HepG2 (cell line): ENCODE measurements around the gene IDUA. TPM values are rescaled to one million over a fixed set of nuclear protein-coding genes. Genes with fewer than 3 reads are reported as not detected.
A peak's percentile ranks its signal among the peaks of the same experiment; 100 is the strongest.
"Not testable (repeated sequence)": the region's sequence is repeated elsewhere in the genome, so short reads cannot be mapped to it uniquely, and the experiment has no call there.

Experiments used
- ATAC-seq: fragments of 200-7000 bp; cut with Tn5 transposase; 3 replicates; pipeline ENCODE4 v1.9.1; 2020; ENCODE audit warnings: mild to moderate bottlenecking, moderate library complexity
- BruUV-seq: library from RNA; stranded (reverse); fragments of 400-500 nt; replicated peaks from 2 replicates; lab custom pipeline; 2021; lab: Mats Ljungman, UMichigan
- CTCF ChIA-PET: fragments of 300-600 bp; formaldehyde crosslinking; extraction: SDS; loops from one replicate; lab custom pipeline; 2021; ENCODE audit warnings: low total read pairs, inconsistent platforms, low intra/inter-chr PET ratio; lab: Yijun Ruan, JAX
- POLR2A ChIA-PET: fragments of 350-600 bp; sonication (Branson Sonifier 250); formaldehyde crosslinking; loops from one replicate; lab custom pipeline; 2020; ENCODE audit warnings: antibody characterized with exemption, inconsistent platforms; lab: Yijun Ruan, JAX
- DNase-seq: peaks from one replicate; pipeline ENCODE4 v3.0.0-alpha.2; 2015; ENCODE audit warnings: low spot score
- FAIRE-seq: peaks from 3 replicates; lab custom pipeline; 2011; peaks lifted over from hg19 to GRCh38; lab: Jason Lieb, UNC
- H2AFZ ChIP-seq: one replicate; pipeline ENCODE4 v1.6.1; 2011; ENCODE audit warnings: low read length, inconsistent platforms
- H3K27ac ChIP-seq: fragments of 300-600 bp; 3 replicates; pipeline ENCODE4 v1.8.0; 2011; ENCODE audit warnings: mixed run types, mild to moderate bottlenecking, mixed read lengths, low read length, inconsistent platforms; ENCODE audit not compliant: insufficient read depth; ENCODE audit errors: extremely low read length
- H3K27me3 ChIP-seq, 2 experiments: fragments of 200-600 bp in 1 of 2; 2 replicates in 1 of 2; 3 replicates in 1 of 2; pipeline versions ENCODE4 v1.6.0 to v1.8.0; 2011; ENCODE audit warnings: low read length in 2 of 2, mild to moderate bottlenecking in 2 of 2, moderate library complexity in 2 of 2, inconsistent platforms in 1 of 2; ENCODE audit not compliant: insufficient read depth in 2 of 2, control insufficient read depth in 1 of 2
- H3K36me3 ChIP-seq, 2 experiments: fragments of 200-600 bp in 1 of 2; replicated peaks in 1 of 2; 2 replicates in 1 of 2; 3 replicates in 1 of 2; pipeline versions ENCODE4 v1.5.1 to v1.8.0; 2011; ENCODE audit warnings: low read length in 2 of 2, inconsistent platforms in 1 of 2; ENCODE audit not compliant: insufficient read depth in 2 of 2, control insufficient read depth in 1 of 2
- H3K4me1 ChIP-seq: 2 replicates; pipeline ENCODE4 v1.5.1; 2012; ENCODE audit warnings: low read length, inconsistent platforms; ENCODE audit not compliant: insufficient read depth
- H3K4me2 ChIP-seq: 2 replicates; pipeline ENCODE4 v1.6.0; 2011; ENCODE audit warnings: low read depth, low read length, inconsistent platforms
- H3K4me3 ChIP-seq, 3 experiments: fragments of 200-600 bp in 1 of 3; sonication (generic), shearing (Covaris generic) in 1 of 3; replicated peaks in 1 of 3; 2 replicates each; pipeline ENCODE4 v1.5.1; 2011 to 2016; ENCODE audit warnings: low read length in 3 of 3, inconsistent platforms in 2 of 3, low read depth in 2 of 3, mild to moderate bottlenecking in 2 of 3, control low read depth in 1 of 3, mixed read lengths in 1 of 3; ENCODE audit not compliant: insufficient read depth in 1 of 3
- H3K79me2 ChIP-seq: one replicate; pipeline ENCODE4 v1.6.1; 2011; ENCODE audit warnings: low read length, inconsistent platforms; ENCODE audit not compliant: insufficient read depth
- H3K9ac ChIP-seq: 2 replicates; pipeline ENCODE4 v1.6.0; 2011; ENCODE audit warnings: mild to moderate bottlenecking, low read depth, low read length, inconsistent platforms; ENCODE audit not compliant: insufficient read depth
- H3K9me3 ChIP-seq: 2 replicates; pipeline ENCODE4 v1.5.1; 2012; ENCODE audit warnings: mild to moderate bottlenecking, low read length
- H4K20me1 ChIP-seq: 2 replicates; pipeline ENCODE4 v1.6.0; 2011; ENCODE audit warnings: inconsistent platforms, mild to moderate bottlenecking, low read length, moderate library complexity; ENCODE audit not compliant: insufficient read depth
- AKAP8 ChIP-seq: sonication (generic); formaldehyde crosslinking; IDR thresholded peaks from 2 replicates; pipeline ENCODE4 v1.5.1; 2020; ENCODE audit warnings: mild to moderate bottlenecking, missing genetic modification reagents
- ZNF503 ChIP-seq: sonication (generic); formaldehyde crosslinking; IDR thresholded peaks from 2 replicates; pipeline ENCODE4 v1.4.0; 2020; ENCODE audit warnings: missing genetic modification reagents
- ZNF816 ChIP-seq: sonication (generic); formaldehyde crosslinking; IDR thresholded peaks from 2 replicates; pipeline ENCODE4 v1.8.0; 2022; ENCODE audit warnings: missing genetic modification reagents, mild to moderate bottlenecking, borderline replicate concordance
- WGBS: methylation state at CpG from one replicate; pipeline ENCODE4 v1.1.6; 2017; ENCODE audit warnings: low lambda C conversion rate; 5-methylcytosine and 5-hydroxymethylcytosine counted together
- in situ Hi-C: cut with HindIII; loops from 2 replicates; pipeline ENCODE4 v1.10.0; 2017; ENCODE audit warnings: low pct_unique_long_range_greater_than_20kb; ENCODE audit not compliant: extremely low pct_ligation_motif_present
- intact Hi-C: fragments of 100-400 bp; cut with micrococcal nuclease; formaldehyde crosslinking; loops from one replicate; pipeline ENCODE4 v1.10.0; 2022; ENCODE audit not compliant: unreplicated experiment
- polyA plus RNA-seq, 8 experiments: library from polyadenylated mRNA; depleted of rRNA in 3 of 8; stranded (reverse) in 7 of 8; unstranded in 1 of 8; fragments of >200 nt; fragmentation: Illumina TruSeq in 4 of 8; extraction: Trizol in 4 of 8; gene quantifications; 2 replicates each; pipeline versions ENCODE4 v1.2.1 to v1.2.3, GENCODE V29; 2011 to 2016; ENCODE audit warnings: low read depth in 4 of 8, missing spikeins in 1 of 8, mixed read lengths in 1 of 8; ENCODE audit not compliant: insufficient read depth in 1 of 8
- total RNA-seq, 5 experiments: library from RNA; depleted of rRNA; stranded (reverse); fragments of >200 nt; fragmentation: Illumina TruSeq; extraction: Trizol; gene quantifications; 2 replicates each; pipeline ENCODE4 v1.2.3, GENCODE V29; 2016; ENCODE audit warnings: low read depth in 1 of 5

Gene IDUA
- total and polyA plus RNA-seq, 2 of the 13 experiments (the other 11 are each of a cell fraction or from before 2014, with no cell fraction given), result 0.77 to 1.0 TPM

GRCh38 chr4:1045595-1046201 lies 58.9 kb downstream of the IDUA start:
- in situ Hi-C loops (no loop called here), intact Hi-C loops (no loop called here)
- H3K36me3 ChIP-seq, result no peaks in the 10 kb centered on the region
- DNase-seq (no peak), FAIRE-seq (no peak), ATAC-seq (no peak)
- H3K9me3 ChIP-seq, result no peaks in the 10 kb centered on the region
- H3K4me3 ChIP-seq, result no peak overlapping the region
- H4K20me1 ChIP-seq, result peaks cover 27% of the 10 kb centered on the region; the same call in 1 of the 2 replicates
- no peak overlapping the region for H3K9ac ChIP-seq
- H3K4me1 ChIP-seq, result peaks cover 31% of the 10 kb centered on the region
- TF ChIP-seq ZNF503 (CRISPR knock-in tag) (no peak), AKAP8 (CRISPR knock-in tag) (no peak), ZNF816 (no peak)
- H3K27me3 ChIP-seq, result peaks cover 22 to 73% of the 10 kb centered on the region in 2 experiments
- H3K79me2 ChIP-seq, result no peaks in the 10 kb centered on the region
- no TSS peak for BruUV-seq
- H2AFZ ChIP-seq, result no peak overlapping the region
- POLR2A ChIA-PET, result no interaction called here
- CTCF ChIA-PET, result no interaction called here
- H3K27ac ChIP-seq, result no peak overlapping the region
- H3K4me2 ChIP-seq, result no peak overlapping the region
- 61% methylated on average over 32 of the region's 36 CpGs for WGBS

- H3K9ac ChIP-seq, H2AFZ ChIP-seq, DNase-seq, BruUV-seq, H3K36me3 ChIP-seq, in situ Hi-C loops, H3K79me2 ChIP-seq, H3K4me3 ChIP-seq, FAIRE-seq, intact Hi-C loops, CTCF ChIA-PET, H3K27ac ChIP-seq, H3K9me3 ChIP-seq, H3K4me2 ChIP-seq, POLR2A ChIA-PET: not testable (repeated sequence)
- Histone ChIP-seq H3K4me1 (peaks cover 28% of the 10 kb centered on the region), H3K27me3 (peaks cover 27 to 75% of the 10 kb centered on the region in 2 experiments), H4K20me1 (peaks cover 27% of the 10 kb centered on the region; the same call in 1 of the 2 replicates)
- WGBS, result 11% methylated on average over 29 of the region's 29 CpGs
- 0 out of 3 replicates have a peak, but pooled peaks have one; percentile 3 for ATAC-seq
Measured at GRCh38 chr4:1046581-1047011, 59.8 kb downstream of the IDUA start.
